H1 (cell line): ENCODE results near the gene PPP4R4. TPM values are rescaled to one million over a fixed set of nuclear protein-coding genes. Genes with fewer than 3 reads are reported as not detected.

Experiments used
- CTCF ChIA-PET: fragments of 300-600 bp; sonication (Branson Sonifier 250); formaldehyde crosslinking; loops from one replicate; lab custom pipeline; 2021; ENCODE audit not compliant: partially characterized antibody; lab: Charles Lee
- POLR2A ChIA-PET: fragments of 300-600 bp; sonication (Branson Sonifier 250); formaldehyde crosslinking; loops from one replicate; lab custom pipeline; 2021; ENCODE audit warnings: inconsistent platforms; ENCODE audit not compliant: partially characterized antibody; lab: Charles Lee
- DNase-seq, 2 experiments: peaks; one replicate each; pipeline versions ENCODE4 v3.0.0 to v3.0.0-alpha.2; 2010 to 2022; ENCODE audit warnings: low spot score in 2 of 2, low read depth in 1 of 2, mixed read lengths in 1 of 2
- FAIRE-seq: peaks from 2 replicates; lab custom pipeline; 2011; peaks lifted over from hg19 to GRCh38; lab: Jason Lieb, UNC
- H2AFZ ChIP-seq: 2 replicates; pipeline ENCODE4 v1.8.1; 2012; ENCODE audit warnings: low read length, inconsistent platforms
- H2AK5ac ChIP-seq: 2 replicates; pipeline ENCODE4 v1.6.1; 2013; ENCODE audit warnings: low read depth, low read length
- H2BK120ac ChIP-seq: replicated peaks from 2 replicates; pipeline ENCODE3; 2013; ENCODE audit warnings: low read depth, low read length, inconsistent platforms
- H2BK12ac ChIP-seq: 2 replicates; pipeline ENCODE4 v1.6.1; 2013; ENCODE audit warnings: low read depth, low read length
- H2BK15ac ChIP-seq: 2 replicates; pipeline ENCODE4 v1.6.1; 2013; ENCODE audit warnings: low read length
- H2BK20ac ChIP-seq: 2 replicates; pipeline ENCODE4 v1.6.1; 2013; ENCODE audit warnings: low read length
- H2BK5ac ChIP-seq: 2 replicates; pipeline ENCODE4 v1.6.1; 2013; ENCODE audit warnings: low read depth, low read length
- H3K14ac ChIP-seq: 2 replicates; pipeline ENCODE4 v1.6.1; 2013; ENCODE audit warnings: inconsistent platforms; ENCODE audit not compliant: insufficient read length
- H3K18ac ChIP-seq: 2 replicates; pipeline ENCODE4 v1.6.1; 2013; ENCODE audit warnings: low read length; ENCODE audit errors: extremely low read depth
- H3K23ac ChIP-seq: 2 replicates; pipeline ENCODE4 v1.6.1; 2013; ENCODE audit warnings: inconsistent platforms; ENCODE audit not compliant: insufficient read length
- H3K23me2 ChIP-seq: 2 replicates; pipeline ENCODE4 v1.6.1; 2013; ENCODE audit warnings: low read depth, low read length
- H3K27ac ChIP-seq: 2 replicates; pipeline ENCODE4 v1.6.1; 2011; ENCODE audit warnings: low read depth, low read length, inconsistent platforms
- H3K27me3 ChIP-seq, 4 experiments: replicated peaks in 1 of 4; 1 replicate in 1 of 4; 2 replicates in 3 of 4; pipeline versions ENCODE4 v1.6.1 to v1.8.1; 2011 to 2013; ENCODE audit warnings: low read length in 3 of 4, mild to moderate bottlenecking in 3 of 4, inconsistent platforms in 2 of 4, mixed read lengths in 2 of 4, moderate library complexity in 1 of 4; ENCODE audit not compliant: control insufficient read depth in 3 of 4, insufficient read depth in 3 of 4; ENCODE audit errors: extremely low read depth in 1 of 4
- H3K36me3 ChIP-seq, 4 experiments: 2 replicates each; pipeline versions ENCODE4 v1.6.1 to v1.8.1; 2011 to 2013; ENCODE audit warnings: mild to moderate bottlenecking in 4 of 4, low read length in 3 of 4, moderate library complexity in 2 of 4, control low read depth in 1 of 4, inconsistent platforms in 1 of 4; ENCODE audit not compliant: insufficient read depth in 4 of 4, control insufficient read depth in 2 of 4
- H3K4ac ChIP-seq: replicated peaks from 2 replicates; pipeline ENCODE3; 2013; ENCODE audit warnings: low read length, low read depth, mixed read lengths, inconsistent platforms; ENCODE audit not compliant: insufficient read length
- H3K4me1 ChIP-seq, 4 experiments: replicated peaks in 1 of 4; 1 replicate in 1 of 4; 2 replicates in 3 of 4; pipeline versions ENCODE4 v1.6.1 to v1.8.1; 2011 to 2013; ENCODE audit warnings: low read length in 3 of 4, inconsistent platforms in 2 of 4, mixed read lengths in 1 of 4; ENCODE audit not compliant: insufficient read depth in 4 of 4, control insufficient read depth in 3 of 4
- H3K4me2 ChIP-seq, 2 experiments: 2 replicates each; pipeline versions ENCODE4 v1.6.1 to v1.8.1; 2011 to 2013; ENCODE audit warnings: low read depth in 2 of 2, low read length in 2 of 2, control low read depth in 1 of 2, inconsistent platforms in 1 of 2, mild to moderate bottlenecking in 1 of 2; ENCODE audit not compliant: insufficient read depth in 1 of 2
- H3K4me3 ChIP-seq, 4 experiments: fragments of 200-600, 300-600 bp in 1 of 4; sonication (generic), shearing (Covaris generic), sonication (Bioruptor Twin) in 1 of 4; 2 replicates each; pipeline versions ENCODE4 v1.5.1 to v1.8.1; 2011 to 2016; ENCODE audit warnings: low read length in 4 of 4, low read depth in 3 of 4, control low read depth in 2 of 4, inconsistent platforms in 2 of 4, mild to moderate bottlenecking in 2 of 4, mixed read lengths in 1 of 4, moderate library complexity in 1 of 4; ENCODE audit not compliant: insufficient read depth in 2 of 4; ENCODE audit errors: extremely low read depth in 1 of 4
- H3K56ac ChIP-seq: replicated peaks from 2 replicates; pipeline ENCODE3; 2013; ENCODE audit warnings: low read depth, mild to moderate bottlenecking, mixed read lengths, low read length, inconsistent platforms; ENCODE audit not compliant: insufficient read length
- H3K79me1 ChIP-seq: 2 replicates; pipeline ENCODE4 v1.6.1; 2013; ENCODE audit warnings: low read depth, low read length, control low read depth
- H3K79me2 ChIP-seq, 2 experiments: 2 replicates each; pipeline versions ENCODE4 v1.6.1 to v1.8.1; 2012 to 2013; ENCODE audit warnings: low read length in 2 of 2, mild to moderate bottlenecking in 2 of 2, inconsistent platforms in 1 of 2; ENCODE audit not compliant: insufficient read depth in 2 of 2, control insufficient read depth in 1 of 2
- H3K9ac ChIP-seq, 4 experiments: replicated peaks in 1 of 4; 1 replicate in 1 of 4; 2 replicates in 3 of 4; pipeline versions ENCODE4 v1.6.1 to v1.8.1; 2011 to 2013; ENCODE audit warnings: low read depth in 3 of 4, low read length in 3 of 4, control low read depth in 2 of 4, mild to moderate bottlenecking in 2 of 4, moderate library complexity in 2 of 4, inconsistent platforms in 1 of 4; ENCODE audit errors: extremely low read depth in 1 of 4
- H3K9me3 ChIP-seq, 2 experiments: 2 replicates each; pipeline versions ENCODE4 v1.6.1 to v1.8.1; 2012 to 2013; ENCODE audit warnings: mild to moderate bottlenecking in 2 of 2, moderate library complexity in 2 of 2, control low read depth in 1 of 2, inconsistent platforms in 1 of 2, low read depth in 1 of 2, low read length in 1 of 2, mixed read lengths in 1 of 2; ENCODE audit not compliant: insufficient read depth in 2 of 2
- H4K20me1 ChIP-seq, 2 experiments: replicated peaks in 1 of 2; 2 replicates each; pipeline versions ENCODE3 to v1.8.1; 2011 to 2013; ENCODE audit warnings: inconsistent platforms in 2 of 2, low read length in 2 of 2, mild to moderate bottlenecking in 1 of 2; ENCODE audit not compliant: insufficient read depth in 2 of 2, control insufficient read depth in 1 of 2
- H4K5ac ChIP-seq: 2 replicates; pipeline ENCODE4 v1.6.1; 2013; ENCODE audit warnings: low read length, low read depth, mixed read lengths, inconsistent platforms; ENCODE audit not compliant: insufficient read length
- H4K8ac ChIP-seq: 2 replicates; pipeline ENCODE4 v1.8.0; 2013; ENCODE audit warnings: mild to moderate bottlenecking, moderate library complexity, low read length, inconsistent platforms; ENCODE audit not compliant: insufficient read depth; ENCODE audit errors: extremely low read depth
- H4K91ac ChIP-seq: replicated peaks from 2 replicates; pipeline ENCODE3; 2013; ENCODE audit warnings: low read length, mixed read lengths, inconsistent platforms; ENCODE audit not compliant: insufficient read length
- BCL11A ChIP-seq, 2 experiments: IDR thresholded peaks; one replicate each; pipeline ENCODE4 v1.6.1; 2011; ENCODE audit warnings: low read depth in 2 of 2, low read length in 2 of 2, mild to moderate bottlenecking in 2 of 2
- BRCA1 ChIP-seq: IDR thresholded peaks from 2 replicates; pipeline ENCODE4 v1.6.1; 2012; ENCODE audit warnings: low read depth, low read length, improper control_type of control experiment
- CHD1 ChIP-seq: IDR thresholded peaks from 2 replicates; pipeline ENCODE4 v1.6.1; 2012; ENCODE audit warnings: low read depth, low read length, improper control_type of control experiment
- E2F6 ChIP-seq: IDR thresholded peaks from 2 replicates; pipeline ENCODE4 v1.6.1; 2012; ENCODE audit warnings: inconsistent platforms
- JUND ChIP-seq: IDR thresholded peaks from 2 replicates; pipeline ENCODE4 v1.6.1; 2011; ENCODE audit warnings: mild to moderate bottlenecking, improper control_type of control experiment, low read length
- POLR2A ChIP-seq, 2 experiments: IDR thresholded peaks; 1 replicate in 1 of 2; 2 replicates in 1 of 2; pipeline ENCODE4 v1.6.1; 2011; ENCODE audit warnings: low read depth in 2 of 2, low read length in 2 of 2, mild to moderate bottlenecking in 2 of 2; ENCODE audit errors: control extremely low read depth in 1 of 2
- POU5F1 ChIP-seq: IDR thresholded peaks from 2 replicates; pipeline ENCODE4 v1.6.1; 2011; ENCODE audit warnings: low read depth, mild to moderate bottlenecking, low read length, moderate library complexity
- SIX5 ChIP-seq: IDR thresholded peaks from 2 replicates; pipeline ENCODE4 v1.6.1; 2011; ENCODE audit warnings: mild to moderate bottlenecking, low read depth, low read length
- TAF1 ChIP-seq: IDR thresholded peaks from 2 replicates; pipeline ENCODE4 v1.6.1; 2011; ENCODE audit warnings: mild to moderate bottlenecking, low read depth, low read length
- TAF7 ChIP-seq: optimal IDR thresholded peaks from 2 replicates; pipeline ENCODE3; 2011; ENCODE audit warnings: low read depth, mild to moderate bottlenecking, inconsistent platforms, low read length, moderate library complexity, borderline replicate concordance
- TBP ChIP-seq: IDR thresholded peaks from 2 replicates; pipeline ENCODE4 v1.6.1; 2011; ENCODE audit warnings: low read depth, low read length, improper control_type of control experiment
- ZNF274 ChIP-seq: IDR thresholded peaks from 2 replicates; pipeline ENCODE4 v1.7.0; 2012; ENCODE audit warnings: low read length, borderline replicate concordance; ENCODE audit errors: extremely low read depth
- WGBS, 2 experiments: shearing (Covaris generic) in 1 of 2; methylation state at CpG; one replicate each; pipeline versions ENCODE4 v1.1.6 to v1.1.7; 2013 to 2015; ENCODE audit warnings: low lambda C conversion rate in 2 of 2, mixed read lengths in 2 of 2, inconsistent platforms in 1 of 2, low coverage in 1 of 2, missing lambda C conversion rate in 1 of 2; ENCODE audit not compliant: insufficient replicate concordance in 2 of 2, insufficient coverage in 1 of 2, insufficient read length in 1 of 2; ENCODE audit errors: extremely low coverage in 1 of 2, missing lambda C conversion rate in 1 of 2; 5-methylcytosine and 5-hydroxymethylcytosine counted together
- polyA plus RNA-seq, 7 experiments: library from polyadenylated mRNA; depleted of rRNA in 3 of 7; stranded (reverse) in 5 of 7; unstranded in 2 of 7; fragments of >200 nt in 5 of 7; fragments of 200-250 nt in 2 of 7; gene quantifications; 1 replicate in 5 of 7; 2 replicates in 1 of 7; 4 replicates in 1 of 7; pipeline versions ENCODE4 v1.2.1 to v1.2.3, GENCODE V29; 2011 to 2013; ENCODE audit warnings: missing spikeins in 2 of 7, mixed read lengths in 2 of 7
- total RNA-seq: library from RNA; stranded (reverse); fragmentation: NEBNext Ultra II Directional; extraction: Animal tissue kit (Norgen Biotek cat#: 25700); gene quantifications from 2 replicates; pipeline ENCODE4 v1.2.1, GENCODE V29; 2021

The PPP4R4 gene
- total and polyA plus RNA-seq, 2 of the 8 experiments (the other 6 are each of a cell fraction or from before 2014, with no cell fraction given) = 3.3 to 9.6 TPM

GRCh38 chr14:94175011-94175745 lies 1.1 kb downstream of the PPP4R4 start:
- no peak overlapping the region for H3K56ac ChIP-seq
- H3K4me3 ChIP-seq = peak overlapping the region; percentile 61 to 93 (median 76)
- no peak overlapping the region for H2BK12ac ChIP-seq
- H3K27ac ChIP-seq = no peak overlapping the region
- no peak overlapping the region for H2BK120ac ChIP-seq
- no peak overlapping the region for H2AK5ac ChIP-seq
- peaks cover 0 to 6% (median 3%) of the 10 kb centered on the region in 4 experiments; a peak in 5 of 7 replicates for H3K4me1 ChIP-seq
- no peaks in the 10 kb centered on the region for H3K9me3 ChIP-seq
- no peak overlapping the region; the same call in 1 of the 2 replicates for H4K8ac ChIP-seq
- no peak overlapping the region; the same call in 1 of the 2 replicates for H2BK5ac ChIP-seq
- 0 out of 2 replicates have a peak overlapping the region, but pooled peaks have one; percentile 19 for H2AFZ ChIP-seq
- no peak for FAIRE-seq
- no peak overlapping the region for H3K4ac ChIP-seq
- POLR2A ChIA-PET = interaction anchor here (1.2 to 1.5 kb wide), 3 partner anchors 18 to 46 kb away, joined by 4 read pairs; partner anchors contain the start of gene IFI27L2
- H3K36me3 ChIP-seq = no peaks in the 10 kb centered on the region; a peak in 1 of 8 replicates
- peaks cover 0 to 4% (median 0%) of the 10 kb centered on the region in 4 experiments; a peak in 2 of 7 replicates for H3K27me3 ChIP-seq
- peak overlapping the region; percentile 83 to 97 for H3K4me2 ChIP-seq
- peaks cover 9% of the 10 kb centered on the region; the same call in 1 of the 2 replicates for H3K23me2 ChIP-seq
- no peak overlapping the region for H4K91ac ChIP-seq
- no peak overlapping the region for H2BK15ac ChIP-seq
- DNase-seq = peak in 1 of 2 experiments; percentile 72
- no peak overlapping the region for H4K5ac ChIP-seq
- 0% methylated on average over 17 of the region's 30 CpGs; no CpG with 5 or more reads in 1 of the 2 experiments for WGBS, 2 experiments
- H3K23ac ChIP-seq = no peak overlapping the region
- H3K18ac ChIP-seq = peak overlapping the region; percentile 85; the same call in 1 of the 2 replicates
- H3K14ac ChIP-seq = no peak overlapping the region
- H3K9ac ChIP-seq = no peak overlapping the region; a peak in 2 of 7 replicates
- CTCF ChIA-PET = interaction anchor here (1.0 to 2.0 kb wide), 8 partner anchors 9 to 235 kb away, joined by 3 to 7 read pairs (median 4); partner anchors contain the start of gene IFI27L2
- H3K79me1 ChIP-seq = no peaks in the 10 kb centered on the region
- no peak overlapping the region for H2BK20ac ChIP-seq
- H3K79me2 ChIP-seq = peaks cover 0 to 24% of the 10 kb centered on the region in 2 experiments; a peak in 2 of 4 replicates
- no peaks in the 10 kb centered on the region for H4K20me1 ChIP-seq
- no peak for TF ChIP-seq TAF1
- no peak for TF ChIP-seq BCL11A (IDR thresholded peaks at IDR 0.05; ENCODE audit: low read depth in 2 of 2, low read length in 2 of 2)
- no peak for TF ChIP-seq SIX5
- no peak for TF ChIP-seq TBP
- TF ChIP-seq JUND = no peak
- no peak for TF ChIP-seq E2F6
- TF ChIP-seq BRCA1 = no peak
- no peak for TF ChIP-seq ZNF274
- TF ChIP-seq POU5F1 = no peak
- TF ChIP-seq TAF7 = no peak
- no peak for TF ChIP-seq CHD1
- no peak for TF ChIP-seq POLR2A (IDR thresholded peaks at IDR 0.05; ENCODE audit: control extremely low read depth in 1 of 2, low read depth in 2 of 2, low read length in 2 of 2)
